OCI-LY7 (cell line): Measurements from ENCODE around the gene BRINP2. TPM values are rescaled to one million over a fixed set of nuclear protein-coding genes. Genes with fewer than 3 reads are reported as not detected.

ENCODE experiments used
- BruUV-seq: library from RNA; stranded (reverse); fragments of 400-500 nt; replicated peaks from 2 replicates; lab custom pipeline; 2021; lab: Mats Ljungman, UMichigan
- CTCF ChIA-PET: fragments of 300-600 bp; sonication (Branson Sonifier 250); formaldehyde crosslinking; loops from one replicate; lab custom pipeline; 2022; ENCODE audit warnings: antibody characterized with exemption; ENCODE audit not compliant: unreplicated experiment; lab: Charles Lee
- POLR2A ChIA-PET: fragments of 300-600 bp; sonication (Branson Sonifier 250); formaldehyde crosslinking; loops from one replicate; lab custom pipeline; 2022; ENCODE audit warnings: antibody characterized with exemption; lab: Charles Lee
- DNase-seq: peaks from one replicate; pipeline ENCODE4 v3.0.0-alpha.2; 2015; ENCODE audit warnings: low spot score
- H2AFZ ChIP-seq: fragments of 200-600 bp; sonication (generic), shearing (Covaris generic); 2 replicates; pipeline ENCODE4 v1.6.1; 2014; ENCODE audit warnings: mild to moderate bottlenecking, antibody characterized with exemption, low read length, moderate library complexity
- H3K27ac ChIP-seq: fragments of 200-600 bp; sonication (generic); 2 replicates; pipeline ENCODE4 v1.5.1; 2014; ENCODE audit warnings: mixed run types, low read depth, mild to moderate bottlenecking, moderate library complexity, low read length, inconsistent platforms; ENCODE audit not compliant: poor library complexity, severe bottlenecking
- H3K36me3 ChIP-seq: fragments of 200-600 bp; sonication (generic); 2 replicates; pipeline ENCODE4 v1.6.1; 2014; ENCODE audit warnings: mild to moderate bottlenecking, antibody characterized with exemption, low read length, moderate library complexity, mixed read lengths; ENCODE audit not compliant: insufficient read depth
- H3K4me1 ChIP-seq: fragments of 200-600 bp; sonication (generic); 2 replicates; pipeline ENCODE4 v1.5.1; 2014; ENCODE audit warnings: mild to moderate bottlenecking, low read length; ENCODE audit not compliant: insufficient read depth, poor library complexity, severe bottlenecking
- H3K4me2 ChIP-seq: fragments of 200-600 bp; sonication (generic); 2 replicates; pipeline ENCODE4 v1.6.1; 2014; ENCODE audit warnings: mild to moderate bottlenecking, low read length
- H3K4me3 ChIP-seq: fragments of 200-600 bp; sonication (generic); 2 replicates; pipeline ENCODE4 v1.5.1; 2014; ENCODE audit warnings: mild to moderate bottlenecking, low read depth, low read length; ENCODE audit not compliant: poor library complexity, severe bottlenecking
- H3K79me2 ChIP-seq: fragments of 200-600 bp; sonication (generic); 2 replicates; pipeline ENCODE4 v1.6.1; 2016; ENCODE audit warnings: low read depth, mild to moderate bottlenecking, low read length, moderate library complexity, mixed read lengths; ENCODE audit not compliant: insufficient read depth
- H3K9me2 ChIP-seq: fragments of 200-600 bp; sonication (generic); 2 replicates; pipeline ENCODE4 v1.6.1; 2016; ENCODE audit warnings: mild to moderate bottlenecking, low read length, mixed read lengths; ENCODE audit not compliant: insufficient read depth
- H3K9me3 ChIP-seq: fragments of 200-600 bp; sonication (generic); 2 replicates; pipeline ENCODE4 v1.6.1; 2014; ENCODE audit warnings: mild to moderate bottlenecking, mixed run types, low read length, mixed read lengths
- H4K20me1 ChIP-seq: fragments of 200-600 bp; sonication (generic); 2 replicates; pipeline ENCODE4 v1.6.1; 2014; ENCODE audit warnings: mild to moderate bottlenecking, antibody characterized with exemption, low read length, moderate library complexity, mixed read lengths; ENCODE audit not compliant: insufficient read depth
- EZH2phosphoT487 ChIP-seq: fragments of 200-600 bp; sonication (generic); IDR thresholded peaks from 2 replicates; pipeline ENCODE4 v1.6.1; 2018; ENCODE audit warnings: low read depth, borderline replicate concordance, mild to moderate bottlenecking, mixed run types, antibody characterized with exemption, low read length, moderate library complexity, mixed read lengths
- intact Hi-C: fragments of 100-400 bp; cut with micrococcal nuclease; formaldehyde crosslinking; loops from one replicate; pipeline ENCODE4 v1.10.0; 2022; ENCODE audit not compliant: unreplicated experiment
- total RNA-seq, 2 experiments: library from RNA; depleted of rRNA in 1 of 2; stranded (reverse); fragments of >200 nt in 1 of 2; shearing (Covaris generic) in 1 of 2; gene quantifications; 2 replicates each; pipeline ENCODE4 v1.2.3, GENCODE V29; 2014 to 2022
- TF ChIP-seq, protein P1 (sequence below): fragments of 200-600 bp; sonication (generic); conservative IDR thresholded peaks from 2 replicates; pipeline ENCODE4 v1.5.1; 2014; ENCODE audit warnings: mild to moderate bottlenecking, antibody characterized with exemption, low read length, moderate library complexity, mixed read lengths

Gene BRINP2
- total RNA-seq, 2 experiments from 2014 or later, result not detected

DNA sequence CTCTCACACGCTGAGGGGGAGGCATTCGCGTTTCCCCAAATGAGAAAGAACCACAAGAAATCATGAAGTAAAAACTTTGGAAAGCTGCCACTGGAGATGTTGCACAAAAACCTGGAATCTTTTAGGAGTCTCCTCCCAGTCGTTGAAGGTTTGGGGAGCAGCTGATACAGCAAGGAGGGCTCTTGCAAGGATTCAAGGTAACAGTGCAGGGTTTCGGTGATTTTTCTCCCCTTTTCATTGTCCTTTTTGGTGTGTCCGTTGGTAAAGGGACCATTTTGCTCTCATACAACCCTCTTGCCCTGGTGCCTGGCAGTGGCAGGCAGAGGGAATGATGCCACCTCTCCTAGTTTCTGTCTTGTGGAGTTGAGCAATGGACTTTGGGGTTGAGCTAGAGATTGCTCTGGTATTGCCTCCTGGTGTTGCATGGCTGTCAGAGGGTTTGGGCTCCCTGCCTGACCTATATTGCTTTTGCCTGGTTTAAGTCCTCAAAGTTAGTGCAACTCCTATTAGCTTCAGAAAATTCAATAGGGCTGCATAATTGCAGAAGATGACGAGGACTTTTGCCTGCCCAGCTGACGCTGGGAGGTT is 872 bp downstream of the BRINP2 start:
- H3K9me2 ChIP-seq, result no peaks in the 10 kb centered on the region
- no peaks in the 10 kb centered on the region for H3K36me3 ChIP-seq
- no TSS peak for BruUV-seq
- CTCF ChIA-PET, result no interaction called here
- no peaks in the 10 kb centered on the region for H3K9me3 ChIP-seq
- no peaks in the 10 kb centered on the region for H3K79me2 ChIP-seq
- POLR2A ChIA-PET, result no interaction called here
- no peaks in the 10 kb centered on the region for H4K20me1 ChIP-seq
- H3K4me1 ChIP-seq, result no peaks in the 10 kb centered on the region
- H3K4me2 ChIP-seq, result no peak overlapping the region
- DNase-seq, result no peak
- H3K27ac ChIP-seq, result no peak overlapping the region
- intact Hi-C loops, result no loop called here
- H2AFZ ChIP-seq, result no peak overlapping the region
- TF ChIP-seq EZH2phosphoT487, result no peak
- TF ChIP-seq, protein P1, sequence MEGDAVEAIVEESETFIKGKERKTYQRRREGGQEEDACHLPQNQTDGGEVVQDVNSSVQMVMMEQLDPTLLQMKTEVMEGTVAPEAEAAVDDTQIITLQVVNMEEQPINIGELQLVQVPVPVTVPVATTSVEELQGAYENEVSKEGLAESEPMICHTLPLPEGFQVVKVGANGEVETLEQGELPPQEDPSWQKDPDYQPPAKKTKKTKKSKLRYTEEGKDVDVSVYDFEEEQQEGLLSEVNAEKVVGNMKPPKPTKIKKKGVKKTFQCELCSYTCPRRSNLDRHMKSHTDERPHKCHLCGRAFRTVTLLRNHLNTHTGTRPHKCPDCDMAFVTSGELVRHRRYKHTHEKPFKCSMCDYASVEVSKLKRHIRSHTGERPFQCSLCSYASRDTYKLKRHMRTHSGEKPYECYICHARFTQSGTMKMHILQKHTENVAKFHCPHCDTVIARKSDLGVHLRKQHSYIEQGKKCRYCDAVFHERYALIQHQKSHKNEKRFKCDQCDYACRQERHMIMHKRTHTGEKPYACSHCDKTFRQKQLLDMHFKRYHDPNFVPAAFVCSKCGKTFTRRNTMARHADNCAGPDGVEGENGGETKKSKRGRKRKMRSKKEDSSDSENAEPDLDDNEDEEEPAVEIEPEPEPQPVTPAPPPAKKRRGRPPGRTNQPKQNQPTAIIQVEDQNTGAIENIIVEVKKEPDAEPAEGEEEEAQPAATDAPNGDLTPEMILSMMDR, result no peak
- no peak overlapping the region for H3K4me3 ChIP-seq

DNA sequence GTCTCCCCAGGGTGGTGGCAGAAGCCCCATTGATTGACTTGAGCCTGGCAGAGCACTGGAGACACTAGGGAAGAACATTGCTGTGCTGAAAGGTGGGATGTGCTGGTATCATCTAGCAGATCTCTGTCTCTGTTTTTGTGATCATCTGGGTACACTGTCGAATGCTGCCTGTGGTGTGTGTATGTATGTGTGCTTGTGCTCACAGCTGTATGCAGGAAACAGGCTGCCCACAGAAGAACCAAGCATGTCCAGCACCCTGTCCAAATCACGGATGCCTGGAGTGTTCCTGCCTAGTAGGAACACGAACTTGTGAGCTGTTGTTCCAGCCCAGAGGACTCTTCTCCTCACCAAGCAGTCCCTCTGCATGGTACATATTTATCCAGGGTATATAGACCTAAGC is 1.5 kb downstream of the BRINP2 start:
- Histone ChIP-seq H3K4me3 (no peak overlapping the region), H2AFZ (no peak overlapping the region), H3K4me1 (no peaks in the 10 kb centered on the region), H3K9me3 (no peaks in the 10 kb centered on the region), H3K79me2 (no peaks in the 10 kb centered on the region), H3K27ac (no peak overlapping the region), H4K20me1 (no peaks in the 10 kb centered on the region), H3K9me2 (no peaks in the 10 kb centered on the region), H3K36me3 (no peaks in the 10 kb centered on the region), H3K4me2 (no peak overlapping the region)
- BruUV-seq, result no TSS peak
- no peak for DNase-seq
- POLR2A ChIA-PET, result no interaction called here
- CTCF ChIA-PET, result no interaction called here
- TF ChIP-seq, protein P1, result no peak
- no peak for TF ChIP-seq EZH2phosphoT487
- intact Hi-C loops, result no loop called here

- TF ChIP-seq EZH2phosphoT487, result no peak
- TF ChIP-seq, protein P1, result no peak
- no peak overlapping the region for H3K4me2 ChIP-seq
- H3K9me3 ChIP-seq, result no peaks in the 10 kb centered on the region
- H3K4me1 ChIP-seq, result no peaks in the 10 kb centered on the region
- H2AFZ ChIP-seq, result no peak overlapping the region
- H3K36me3 ChIP-seq, result no peaks in the 10 kb centered on the region
- H3K4me3 ChIP-seq, result no peak overlapping the region
- CTCF ChIA-PET, result interaction anchor here (0.5 kb wide), 1 partner anchor 681 kb away, joined by 4 read pairs; no protein-coding TSS in a partner anchor
- DNase-seq, result no peak
- intact Hi-C loops, result no loop called here
- H3K9me2 ChIP-seq, result no peaks in the 10 kb centered on the region
- no peaks in the 10 kb centered on the region for H4K20me1 ChIP-seq
- no peak overlapping the region for H3K27ac ChIP-seq
- POLR2A ChIA-PET, result no interaction called here
- BruUV-seq, result no TSS peak
- H3K79me2 ChIP-seq, result no peaks in the 10 kb centered on the region
These were observed 2.1 kb downstream of the BRINP2 start for GRCh38 chr1:177172866-177173265.
